G401.6 (cell line): ENCODE results near the gene USP14.

Experiments
- FAIRE-seq: peaks from 2 replicates; lab custom pipeline; 2012; peaks lifted over from hg19 to GRCh38; lab: Jason Lieb, UNC

USP14 gene

DNA sequence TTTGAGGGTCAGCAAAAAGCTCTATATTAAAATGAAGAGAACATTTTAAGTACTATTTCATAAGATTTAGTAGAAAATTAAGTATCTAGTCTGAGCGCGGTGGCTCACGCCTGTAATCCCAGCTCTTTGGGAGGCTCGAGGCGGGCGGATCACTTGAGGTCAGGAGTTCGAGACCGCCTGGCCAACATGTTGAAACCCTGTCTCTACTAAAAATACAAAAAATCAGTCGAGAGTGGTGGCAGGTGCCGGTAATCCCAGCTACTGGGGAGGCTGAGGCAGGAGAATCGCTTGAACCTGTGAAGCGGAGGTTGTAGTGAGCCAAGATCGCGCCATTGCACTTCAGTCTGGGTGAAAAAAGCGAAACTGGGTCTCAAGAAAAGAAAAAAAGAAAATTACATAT lies 1.6 kb downstream of the USP14 start:
- FAIRE-seq, result no peak

DNA sequence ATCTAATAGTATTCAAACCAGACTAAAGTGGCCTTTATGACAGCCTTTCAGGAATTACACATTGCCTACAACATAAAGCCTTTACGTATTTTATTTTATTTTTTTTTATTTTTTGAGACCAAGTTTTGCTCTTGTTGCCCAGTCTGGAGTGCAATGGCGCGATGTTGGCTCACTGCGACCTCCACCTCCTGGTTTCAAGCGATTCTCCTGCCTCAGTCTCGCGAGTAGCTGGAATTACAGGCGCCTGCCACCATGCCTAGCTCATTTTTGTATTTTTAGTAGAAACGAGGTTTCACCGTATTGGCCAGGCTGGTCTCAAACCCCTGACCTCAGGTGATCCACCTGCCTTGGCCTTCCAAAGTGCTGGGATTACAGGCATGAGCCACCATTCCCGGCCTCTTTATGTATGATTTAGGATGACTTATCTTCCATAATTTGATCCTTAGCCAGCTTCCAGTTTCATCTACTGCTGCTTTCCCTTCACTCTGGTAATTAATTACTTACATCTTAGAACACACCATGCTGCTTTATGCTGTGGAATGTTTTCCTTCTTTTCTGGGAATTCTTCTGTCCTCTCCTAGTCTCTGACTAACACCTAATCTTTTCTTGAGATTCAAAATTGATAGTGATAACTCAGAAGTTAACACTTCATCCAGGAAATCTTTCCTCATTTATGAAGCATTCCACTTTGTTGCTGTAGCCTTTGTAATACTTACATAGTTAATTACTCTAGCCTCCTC lies 2.6 kb downstream of the USP14 start:
- FAIRE-seq, result no peak

DNA sequence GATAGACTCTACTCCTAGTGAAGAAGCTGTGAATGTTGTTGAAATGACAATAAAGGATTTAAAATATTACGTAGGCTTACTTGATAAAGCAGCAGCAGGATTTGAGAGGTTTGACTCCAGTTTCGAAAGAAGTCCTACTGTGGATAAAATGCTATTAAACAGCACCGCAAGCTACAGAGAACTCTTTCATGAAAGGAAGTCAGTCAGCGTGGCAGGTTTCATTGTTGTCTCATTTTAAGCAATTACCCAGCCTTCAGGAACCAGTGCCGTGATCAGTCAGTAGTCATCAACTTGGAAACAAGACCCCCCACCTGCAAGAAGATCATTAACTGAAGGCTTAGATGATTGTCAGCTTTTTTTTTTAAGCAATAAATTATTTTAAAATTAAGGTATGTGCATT lies 14.0 kb downstream of the USP14 start:
- FAIRE-seq, result no peak

DNA sequence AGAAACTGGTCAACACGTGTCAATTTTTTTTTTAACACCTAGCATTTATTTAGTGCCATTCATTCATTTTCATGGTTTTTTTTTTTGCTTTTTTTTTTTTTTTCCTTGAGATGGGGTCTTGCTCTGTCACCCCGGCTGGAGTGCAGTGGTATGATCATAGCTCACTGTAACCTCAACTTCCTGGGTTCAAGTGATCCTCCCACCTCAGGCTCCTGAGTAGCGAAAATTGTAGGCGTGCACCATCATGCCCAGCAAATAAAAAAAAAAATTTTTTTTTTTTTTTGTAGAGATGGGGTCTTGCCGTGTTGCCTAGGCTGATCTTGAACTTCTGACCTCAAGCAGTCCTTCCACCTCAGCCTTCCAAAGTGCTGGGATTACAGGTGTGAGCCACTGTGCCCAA lies 21.1 kb downstream of the USP14 start:
- no peak for FAIRE-seq

DNA sequence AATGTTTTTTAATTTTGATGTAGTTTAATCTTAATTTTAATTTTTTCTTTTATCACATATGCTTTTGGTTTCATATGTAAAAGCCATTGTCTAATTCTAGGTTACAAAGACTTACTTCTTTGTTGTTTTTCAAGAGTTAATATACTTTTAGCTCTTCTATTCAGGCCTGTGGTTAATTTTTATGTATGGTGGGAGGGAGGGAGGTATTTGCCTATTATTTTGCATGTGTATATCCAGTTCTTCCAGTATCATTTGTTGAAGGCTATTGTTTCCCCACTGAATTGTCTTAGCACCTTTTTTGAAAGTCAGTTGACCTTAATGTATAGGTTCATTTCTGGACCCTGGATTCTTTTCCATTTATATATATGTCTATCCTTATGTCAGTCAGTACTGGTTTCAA lies 23.4 kb downstream of the USP14 start:
- no peak for FAIRE-seq

DNA sequence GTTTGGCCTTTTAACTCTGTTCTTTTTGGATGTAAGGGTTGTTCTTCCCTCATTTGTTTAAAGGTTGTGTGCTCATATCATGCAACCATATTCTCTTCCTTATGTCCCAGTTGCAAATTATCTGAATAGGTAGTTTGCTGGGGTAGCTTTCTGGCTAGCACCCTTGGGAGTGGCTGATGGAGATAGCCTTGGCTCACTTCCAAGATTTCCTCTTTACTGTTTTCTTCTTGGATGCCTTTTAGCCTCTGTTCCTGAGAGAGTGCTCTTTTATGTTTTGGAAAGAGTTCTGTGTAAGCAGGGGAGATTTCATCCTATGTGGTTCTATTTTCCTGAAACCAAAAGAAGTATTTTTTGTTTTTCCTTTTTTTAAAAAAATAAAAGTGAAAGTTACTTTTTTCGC lies 25.4 kb downstream of the USP14 start:
- FAIRE-seq, result no peak

DNA sequence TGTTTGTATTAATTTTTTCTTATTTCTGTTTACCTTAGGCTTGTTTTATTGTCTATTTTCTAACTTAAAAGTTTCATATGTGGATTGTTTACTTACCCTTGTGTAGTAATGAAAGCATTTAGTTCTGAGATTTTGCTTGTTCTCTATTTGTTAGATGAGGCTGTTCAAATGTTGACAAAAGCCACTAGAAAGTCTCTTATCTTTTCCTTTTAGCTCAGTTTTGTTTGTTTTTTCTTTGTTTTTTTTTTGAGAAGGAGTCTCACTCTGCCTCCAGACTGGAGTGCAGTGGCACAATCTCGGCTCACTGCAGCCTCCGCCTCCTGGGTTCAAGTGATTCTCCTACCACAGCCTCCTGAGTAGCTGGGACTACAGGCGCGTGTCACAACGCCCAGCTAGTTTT lies 30.9 kb downstream of the USP14 start:
- no peak for FAIRE-seq

DNA sequence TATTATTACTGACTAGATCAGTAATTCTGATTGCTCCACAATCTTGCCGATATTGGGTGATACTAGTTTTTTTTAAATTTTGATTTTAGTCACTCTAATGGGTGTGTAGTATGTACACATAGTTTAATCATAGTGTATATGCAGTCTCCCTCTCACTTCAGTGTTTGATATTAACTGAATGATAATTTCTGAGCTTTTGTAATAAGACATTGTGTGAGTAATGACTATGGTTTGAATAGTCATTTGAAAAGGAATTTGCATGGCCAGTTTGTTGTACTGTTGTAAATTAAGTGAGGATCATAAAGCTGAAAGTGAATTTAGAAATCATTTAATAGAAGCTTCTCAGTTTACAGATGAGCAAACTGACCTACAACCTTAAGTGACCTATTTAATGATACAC lies 33.4 kb downstream of the USP14 start:
- FAIRE-seq, result no peak

DNA sequence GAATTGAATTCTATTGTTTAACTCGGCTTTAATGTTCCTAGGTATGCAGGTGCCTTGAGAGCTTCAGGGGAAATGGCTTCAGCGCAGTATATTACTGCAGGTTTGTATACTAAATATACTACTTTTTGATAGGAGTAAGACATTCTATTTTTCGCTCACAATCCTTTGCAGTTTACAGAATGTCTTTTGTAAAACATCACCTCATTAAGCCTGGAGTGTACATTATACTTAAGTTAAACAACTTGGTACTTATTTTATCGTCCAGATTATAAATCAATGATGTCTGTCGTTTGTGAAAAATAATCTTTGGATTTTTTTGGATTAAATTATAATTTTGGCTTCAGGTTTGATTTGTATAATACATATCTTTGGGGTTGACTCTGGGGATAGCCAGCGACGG lies 34.4 kb downstream of the USP14 start:
- FAIRE-seq, result peak; percentile 27

DNA sequence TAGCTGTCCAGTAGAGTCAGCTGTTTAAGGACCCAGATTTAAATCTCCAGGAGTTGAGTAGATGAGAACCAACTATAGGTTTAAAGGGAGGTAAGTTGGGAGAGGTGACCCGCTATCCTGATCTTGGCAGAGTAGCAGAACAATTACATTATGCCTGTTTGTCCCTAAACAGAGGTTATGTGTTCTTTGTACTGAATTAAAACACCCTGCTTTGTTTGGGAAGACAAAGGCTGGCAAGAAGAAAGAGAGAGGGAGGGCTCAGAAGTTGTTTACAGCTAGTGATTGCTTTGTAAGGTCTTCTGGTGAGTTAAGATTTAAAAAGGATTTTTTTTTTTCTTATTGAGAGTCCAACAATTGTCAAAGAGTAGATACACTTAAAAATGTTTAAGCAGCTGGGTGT lies 37.3 kb downstream of the USP14 start:
- no peak for FAIRE-seq

DNA sequence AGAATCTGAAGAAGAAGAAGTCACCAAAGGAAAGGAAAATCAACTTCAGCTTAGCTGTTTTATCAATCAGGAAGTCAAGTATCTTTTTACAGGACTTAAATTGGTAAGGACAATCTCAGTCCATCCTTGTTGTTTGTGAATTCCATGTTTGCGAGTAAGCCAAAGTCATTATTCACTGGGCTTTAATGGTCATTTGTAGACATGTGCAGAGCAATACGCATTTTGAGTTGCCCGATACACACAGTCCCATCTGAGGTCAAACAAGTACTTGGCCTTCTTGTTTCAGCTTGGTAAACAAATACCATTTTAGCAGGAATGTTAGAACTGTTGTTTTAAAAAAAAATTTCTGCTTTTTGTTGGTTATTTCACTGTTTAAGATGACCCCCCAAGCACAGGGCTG lies 40.9 kb downstream of the USP14 start:
- no peak for FAIRE-seq

DNA sequence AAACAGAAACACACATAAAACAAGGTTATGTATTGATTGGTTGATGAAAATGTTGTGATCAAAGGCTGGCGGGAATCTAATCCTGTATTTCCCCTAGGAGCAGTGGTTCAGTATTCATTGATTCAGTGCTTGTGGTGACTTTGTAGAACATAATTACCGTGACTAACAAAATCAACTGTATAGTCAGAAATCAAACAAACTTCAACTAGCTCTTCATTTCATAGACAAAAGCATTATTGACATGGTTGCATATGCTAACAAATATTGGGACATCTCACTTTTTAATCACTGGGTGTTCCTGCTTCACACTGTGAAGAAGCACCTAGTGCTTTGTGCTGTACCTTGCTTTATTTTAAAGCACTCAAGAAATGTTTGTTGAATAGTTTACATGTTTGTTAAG lies 41.4 kb downstream of the USP14 start:
- no peak for FAIRE-seq

DNA sequence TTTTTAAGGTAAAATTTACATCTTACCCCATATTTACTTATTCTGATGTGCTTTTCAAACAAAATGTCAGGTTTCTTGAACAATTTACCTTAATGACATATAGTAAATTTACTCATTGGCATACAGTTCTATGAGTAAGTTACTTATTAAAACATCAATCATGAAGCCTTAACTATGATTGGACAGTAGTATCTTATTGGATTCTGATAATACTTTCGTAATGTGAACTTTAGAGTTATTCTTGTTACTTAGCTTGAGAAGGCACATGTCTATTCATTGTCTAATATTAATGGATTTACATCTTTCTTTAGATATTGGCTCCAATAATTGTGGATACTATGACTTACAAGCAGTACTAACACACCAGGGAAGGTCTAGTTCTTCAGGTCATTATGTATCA lies 51.7 kb downstream of the USP14 start:
- peak; percentile 66 for FAIRE-seq

DNA sequence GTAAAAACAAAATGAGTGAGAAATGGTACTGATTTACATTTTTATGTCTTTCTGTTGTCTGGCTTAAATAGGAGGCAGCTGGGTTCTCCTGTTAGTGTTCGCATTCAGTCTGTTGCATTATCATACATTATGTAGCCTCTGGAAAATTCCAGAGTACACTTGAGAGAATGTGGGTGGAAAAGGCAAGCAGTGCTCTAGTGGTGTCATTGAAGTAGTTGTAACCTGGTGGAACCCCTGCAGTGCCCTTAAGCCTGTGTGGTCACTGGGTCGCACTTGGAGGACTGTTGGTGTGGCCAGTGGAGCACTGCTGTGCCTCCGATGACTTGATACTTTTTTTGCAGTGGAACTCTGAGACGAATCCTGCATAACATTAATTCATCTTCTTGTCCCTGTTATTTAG lies 52.4 kb downstream of the USP14 start:
- FAIRE-seq, result no peak

DNA sequence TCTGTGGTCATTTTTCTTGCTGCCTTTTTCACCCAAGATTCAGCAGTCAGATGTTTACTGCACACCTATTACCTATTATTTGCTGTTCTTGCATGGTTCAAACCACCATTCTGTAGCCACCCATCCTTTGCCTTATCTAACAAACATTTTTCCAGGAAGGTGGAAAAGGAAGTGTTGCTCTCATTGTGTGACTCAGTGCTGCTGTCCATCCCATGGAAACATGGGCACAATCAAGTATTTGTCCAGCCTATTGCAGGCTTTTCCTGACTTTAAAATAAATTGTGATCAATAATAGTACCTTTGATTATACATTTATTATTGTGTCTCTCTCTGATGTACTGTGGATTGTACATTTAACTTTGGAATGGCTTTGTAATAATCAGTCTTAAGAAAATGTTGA lies 53.2 kb downstream of the USP14 start:
- no peak for FAIRE-seq

DNA sequence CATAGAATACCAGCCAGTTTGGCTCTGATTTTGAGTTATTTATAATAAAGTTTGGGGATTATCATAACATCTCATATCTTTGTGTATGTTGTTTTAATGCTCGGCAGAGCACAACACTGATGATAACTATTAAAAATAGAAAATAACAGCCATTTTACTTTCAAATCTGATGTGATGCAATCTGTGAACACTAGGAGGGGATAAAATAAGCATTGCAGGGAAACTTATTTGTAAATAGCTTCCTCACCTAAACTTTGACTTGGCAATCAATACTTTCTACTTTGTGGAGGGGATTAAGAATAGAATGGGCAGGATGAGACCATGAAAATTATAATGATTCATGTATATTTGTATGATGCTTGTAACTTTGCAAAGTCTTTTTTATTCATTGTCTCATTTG lies 54.4 kb downstream of the USP14 start:
- FAIRE-seq, result no peak

DNA sequence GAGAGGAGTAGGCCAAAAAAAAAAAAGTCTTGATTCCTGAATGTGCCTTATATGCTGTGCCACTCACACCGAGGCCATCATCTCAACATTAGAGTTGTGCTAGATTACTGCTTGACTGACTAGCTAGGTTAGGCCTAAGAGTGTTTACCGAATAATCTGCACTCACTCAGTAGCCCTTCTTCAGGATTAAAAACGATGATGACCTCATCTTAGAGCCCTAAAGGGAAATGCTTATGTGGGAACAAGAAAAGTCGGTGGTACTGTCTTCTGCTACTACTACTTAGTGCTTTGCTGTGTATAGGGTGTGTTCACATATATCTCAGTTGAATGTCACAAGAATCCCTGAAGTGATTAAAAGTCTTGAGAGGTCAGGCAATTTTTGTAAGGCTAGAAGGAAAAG lies 55.1 kb downstream of the USP14 start:
- FAIRE-seq, result no peak

DNA sequence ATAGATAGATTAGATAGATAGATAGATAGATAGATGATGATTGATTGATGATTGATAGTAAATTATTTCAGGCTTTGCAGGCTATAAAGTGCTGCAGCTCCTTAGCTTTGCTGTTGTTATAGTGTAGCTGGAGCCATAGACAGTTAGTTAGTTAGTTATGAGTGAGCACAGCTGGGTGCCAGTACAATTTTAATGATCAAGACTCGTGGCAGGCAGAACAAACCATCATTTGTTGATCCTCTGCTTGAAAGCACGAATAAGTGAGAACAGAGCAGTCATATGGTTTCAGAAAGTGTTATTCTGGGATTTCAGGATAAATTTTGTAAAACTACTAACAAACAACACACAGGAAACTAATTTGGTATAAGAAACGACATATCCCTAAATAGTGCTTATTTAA lies 55.6 kb downstream of the USP14 start:
- no peak for FAIRE-seq

DNA sequence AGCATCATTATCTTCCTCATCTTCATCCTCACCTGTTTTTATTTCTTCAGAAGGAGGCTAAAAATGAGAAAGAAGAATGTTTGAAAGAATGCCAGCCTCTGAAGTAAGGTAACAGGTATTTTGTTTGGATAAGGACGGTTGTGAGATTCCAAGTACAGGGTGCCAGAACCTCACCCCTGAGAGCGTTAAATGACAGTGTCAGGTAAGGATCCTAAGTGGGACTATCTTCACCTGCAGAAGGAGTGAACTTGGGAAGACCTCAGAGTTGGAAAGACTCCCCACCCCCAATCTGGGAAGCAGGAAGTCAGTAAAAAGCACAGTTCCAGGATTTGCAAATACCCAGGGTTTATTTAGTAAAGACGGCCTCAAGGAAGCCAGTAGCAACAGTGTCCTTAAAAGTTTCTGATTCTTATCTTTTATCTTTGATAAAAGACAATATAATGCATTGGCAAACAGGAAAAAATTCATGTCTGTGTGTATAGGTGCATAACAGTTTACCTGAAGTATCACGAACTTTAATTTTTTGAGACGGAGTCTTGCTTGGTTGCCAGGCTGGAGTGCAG lies 57.2 kb downstream of the USP14 start:
- no peak for FAIRE-seq

DNA sequence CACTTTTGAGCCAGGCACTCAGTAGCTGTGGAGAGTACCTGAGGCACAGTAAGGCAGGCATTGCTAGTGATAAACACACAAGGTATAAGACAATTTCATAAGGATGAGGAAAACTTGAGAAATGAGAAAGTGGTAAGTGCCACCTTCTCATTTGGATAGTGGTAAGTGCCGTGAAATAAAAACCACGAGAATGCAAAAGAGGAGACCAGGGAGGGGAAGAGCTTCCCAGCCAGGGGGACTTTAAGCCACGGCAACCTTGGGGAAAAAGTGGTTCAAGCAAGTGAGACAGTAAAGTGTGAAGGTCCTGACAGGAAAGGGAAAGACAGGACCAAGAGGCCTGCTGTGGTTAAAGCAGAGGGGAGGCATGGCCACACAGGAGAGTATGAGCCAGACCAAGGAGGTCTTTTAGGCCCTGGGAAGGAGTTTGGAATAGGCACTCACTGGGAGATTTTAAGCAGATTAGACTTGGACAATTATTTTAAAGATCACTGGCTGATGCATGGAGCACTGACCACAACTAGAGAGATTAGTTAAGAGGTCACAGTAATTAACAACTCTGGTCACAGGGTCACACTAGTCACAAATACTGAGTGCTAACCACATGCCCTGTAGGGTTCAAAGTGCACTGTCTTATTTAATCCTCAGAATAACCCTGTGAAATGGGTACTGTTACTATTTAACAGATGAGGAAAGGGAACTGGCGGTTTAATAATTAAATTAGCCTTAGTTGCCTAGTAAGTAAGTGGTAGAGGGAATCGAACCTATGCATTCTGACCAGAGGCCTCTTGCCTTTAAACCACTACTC lies 59.4 kb downstream of the USP14 start:
- no peak for FAIRE-seq

DNA sequence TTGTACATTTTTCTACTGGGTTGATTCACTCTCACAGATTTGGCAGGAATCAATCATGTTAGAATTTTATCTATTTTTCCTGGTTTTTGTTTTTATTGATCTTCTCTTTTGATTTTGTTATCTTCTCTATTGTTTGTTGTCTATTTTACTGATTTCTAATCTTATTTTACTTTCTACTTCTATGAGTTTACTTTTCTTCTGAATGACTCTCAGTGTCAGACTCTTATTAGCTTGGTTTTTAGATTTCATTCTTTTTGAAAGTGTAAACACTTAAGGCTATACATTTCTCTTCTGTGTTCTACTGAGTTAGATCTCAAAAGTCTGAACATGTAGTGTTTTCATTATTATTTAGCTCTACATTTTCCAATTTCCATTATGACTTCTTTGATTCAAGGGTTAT lies 62.4 kb downstream of the USP14 start:
- peak; percentile 34 for FAIRE-seq

DNA sequence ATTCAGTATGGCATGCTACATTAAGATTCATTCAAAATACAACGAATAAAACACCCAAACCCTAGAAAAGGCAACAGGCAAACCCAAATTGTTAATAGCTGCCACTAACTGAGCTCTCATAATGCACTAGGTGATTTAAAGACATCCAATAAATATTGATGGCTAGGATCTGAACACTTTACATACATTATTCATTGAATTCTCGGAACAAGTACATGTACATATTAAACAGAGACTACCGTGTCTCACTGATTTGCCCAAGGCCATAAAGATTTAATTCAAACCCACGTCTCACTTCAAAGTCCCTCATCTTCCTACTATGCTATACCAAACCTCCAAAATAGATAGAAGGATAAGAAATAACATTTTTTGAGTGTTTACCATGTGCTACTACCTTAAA lies 67.4 kb downstream of the USP14 start:
- no peak for FAIRE-seq

DNA sequence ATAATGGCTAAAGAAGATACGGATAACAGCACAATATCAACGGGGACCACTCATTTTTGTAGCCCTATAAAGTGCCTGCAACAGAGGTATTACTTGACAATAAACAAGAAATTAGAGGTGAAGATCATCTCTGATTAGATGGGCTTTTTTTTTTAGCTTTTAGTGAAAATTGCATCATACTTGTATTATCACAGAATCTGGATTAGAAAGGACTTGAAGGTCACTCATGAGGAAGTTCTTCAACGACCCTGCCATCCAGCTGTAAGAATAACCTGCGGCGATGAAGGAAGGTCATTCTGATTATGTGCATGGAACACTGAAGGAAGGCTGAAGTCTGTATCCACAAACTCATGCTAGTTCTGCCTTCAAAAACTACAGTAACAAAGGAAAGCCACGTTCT lies 69.0 kb downstream of the USP14 start:
- no peak for FAIRE-seq

DNA sequence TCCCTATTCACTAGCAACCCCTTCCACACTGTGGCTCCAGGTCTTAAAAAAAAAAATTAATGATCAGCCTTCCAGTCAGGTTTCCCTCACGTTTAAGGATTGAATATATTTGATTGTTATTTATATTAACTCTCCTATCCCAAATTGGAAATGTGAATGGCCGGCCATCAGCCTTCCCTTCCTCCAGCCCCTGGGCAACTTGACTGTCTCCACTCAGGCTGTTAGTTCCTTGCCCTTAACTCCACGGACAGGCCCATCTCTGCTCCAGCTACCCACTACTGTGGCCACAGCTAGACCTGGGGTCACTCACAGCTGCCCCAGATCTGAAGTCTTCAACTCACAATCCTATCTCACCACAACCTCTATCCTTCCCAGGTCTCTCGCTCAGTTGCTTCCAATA lies 69.5 kb downstream of the USP14 start:
- FAIRE-seq, result no peak
